HG03060 (cell line): Measurements from ENCODE around the gene TCERG1L.
"Not testable (repeated sequence)": the region's sequence is repeated elsewhere in the genome, so short reads cannot be mapped to it uniquely, and the experiment has no call there.

Experiments used
- ATAC-seq: cut with Tn5 transposase; IDR thresholded peaks from one replicate; pipeline ENCODE4 v1.9.1; 2021; ENCODE audit warnings: low read depth, moderate number of reproducible peaks; ENCODE audit not compliant: unreplicated experiment

The TCERG1L gene

DNA sequence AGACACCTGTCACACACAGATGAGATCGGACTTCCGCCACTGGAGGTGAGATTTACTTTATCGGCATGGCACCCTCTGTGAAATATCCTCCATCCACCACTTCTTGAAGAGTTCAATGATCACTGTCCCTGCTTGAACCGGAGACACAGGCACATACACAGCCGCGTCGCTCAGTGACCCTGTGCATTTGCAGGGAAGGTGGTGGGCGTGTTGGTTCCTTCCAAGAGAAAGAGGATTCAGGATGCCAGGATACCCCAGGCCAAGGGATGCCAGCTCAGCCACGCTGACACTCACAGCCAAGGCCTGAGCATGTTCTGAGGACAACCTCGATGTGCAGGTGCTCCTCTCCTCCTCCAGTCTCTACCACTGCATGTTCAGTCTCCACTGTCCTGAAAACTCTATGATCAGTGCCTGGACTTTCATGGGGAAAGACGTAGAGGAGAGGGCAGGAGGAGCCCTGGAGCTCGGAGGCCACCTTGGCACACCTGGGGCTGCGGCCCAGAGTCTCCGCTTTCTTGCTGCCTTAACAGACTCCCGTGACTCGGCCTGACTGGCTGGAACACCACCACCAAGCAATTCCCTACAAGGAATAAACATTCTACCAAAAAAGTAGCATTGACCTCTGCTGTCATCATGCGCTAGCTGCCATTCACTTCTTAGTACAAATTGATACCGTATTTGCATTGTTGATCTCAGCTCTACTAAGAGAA is 115.2 kb downstream of the TCERG1L start:
- no peak for ATAC-seq

DNA sequence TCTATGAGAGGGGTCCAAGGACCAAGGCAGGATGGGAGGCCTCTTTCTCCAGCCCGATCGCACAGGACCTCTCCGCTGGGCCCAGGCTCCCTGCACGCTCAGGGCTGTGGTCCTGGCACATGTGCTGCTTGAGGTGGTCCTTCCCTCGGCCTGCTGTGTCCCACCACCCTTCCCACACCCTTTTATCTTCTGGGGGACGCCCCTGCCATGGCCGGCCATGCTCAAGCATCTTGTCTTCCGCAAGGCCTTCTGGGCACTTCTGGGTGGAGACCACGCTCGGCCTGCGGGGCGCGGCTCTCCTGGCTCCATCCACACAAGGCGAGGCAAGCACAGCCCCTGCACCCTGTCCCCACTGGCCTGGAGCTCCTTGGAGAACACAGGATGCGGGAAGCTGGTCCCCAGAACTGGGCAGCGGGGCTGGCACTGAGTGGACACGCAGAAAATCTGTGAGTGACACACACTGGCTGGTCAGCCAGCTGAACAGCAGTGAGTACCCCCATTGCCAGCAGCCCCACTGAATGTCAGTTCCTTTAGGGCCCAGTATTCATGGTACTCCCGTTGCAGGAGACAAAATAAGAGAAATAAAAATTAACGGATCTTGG is 115.9 kb downstream of the TCERG1L start:
- no peak for ATAC-seq

DNA sequence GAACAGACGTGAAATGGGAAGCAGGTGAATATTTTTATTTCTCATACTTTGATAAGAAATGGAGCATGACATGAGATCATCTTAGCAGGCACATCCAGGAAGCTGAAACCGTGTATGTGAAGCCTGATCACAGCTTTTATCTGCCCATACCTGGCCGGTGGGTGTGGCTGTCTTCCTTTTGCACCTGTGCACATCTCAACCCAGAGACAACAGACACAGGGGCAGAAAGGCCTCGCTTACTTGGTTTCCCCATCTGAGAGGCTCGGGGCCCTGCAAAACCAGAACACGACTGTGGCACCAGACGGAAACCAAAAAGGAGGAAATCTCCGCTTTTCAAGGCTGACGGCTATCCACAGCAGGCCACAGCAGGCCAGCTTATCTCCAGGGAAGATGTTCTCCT is 116.4 kb downstream of the TCERG1L start:
- ATAC-seq, result no peak

DNA sequence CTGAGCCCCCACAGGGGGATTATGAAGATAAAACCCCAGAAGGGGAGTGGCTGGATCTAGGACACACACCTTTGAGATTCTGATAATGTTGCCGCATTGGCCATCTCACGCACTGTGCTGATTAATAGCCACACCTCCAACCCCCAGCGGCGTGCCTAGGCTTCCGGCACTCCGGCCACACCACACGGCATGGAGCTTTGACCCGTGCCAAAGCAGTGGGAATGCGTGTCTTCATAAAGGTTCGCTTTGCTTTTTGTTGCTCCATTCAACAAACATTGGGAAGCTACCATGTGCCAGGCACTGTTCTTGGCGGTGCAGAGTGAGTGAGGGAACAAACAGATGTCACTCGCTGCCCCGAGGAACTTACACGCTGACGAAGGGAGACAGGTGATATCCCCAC is 117.6 kb downstream of the TCERG1L start:
- no peak for ATAC-seq

DNA sequence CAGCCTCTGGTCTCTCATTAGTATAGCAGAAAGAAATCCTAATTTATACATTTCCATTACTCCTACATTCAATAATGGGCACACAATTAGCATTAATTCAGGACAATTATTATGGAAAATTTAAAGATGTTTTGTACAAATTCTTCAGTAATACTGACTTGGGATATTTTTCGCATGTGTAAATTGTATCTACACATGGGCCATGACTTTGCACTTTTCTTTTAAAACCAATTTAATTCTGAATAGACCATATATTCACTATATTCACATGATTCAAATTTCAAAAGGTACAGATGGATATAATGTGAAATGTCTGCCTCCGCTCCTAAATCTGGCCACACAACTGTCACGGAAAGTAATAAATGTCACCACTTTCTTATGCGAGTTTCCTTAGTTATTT is 123.0 kb downstream of the TCERG1L start:
- no peak for ATAC-seq

DNA sequence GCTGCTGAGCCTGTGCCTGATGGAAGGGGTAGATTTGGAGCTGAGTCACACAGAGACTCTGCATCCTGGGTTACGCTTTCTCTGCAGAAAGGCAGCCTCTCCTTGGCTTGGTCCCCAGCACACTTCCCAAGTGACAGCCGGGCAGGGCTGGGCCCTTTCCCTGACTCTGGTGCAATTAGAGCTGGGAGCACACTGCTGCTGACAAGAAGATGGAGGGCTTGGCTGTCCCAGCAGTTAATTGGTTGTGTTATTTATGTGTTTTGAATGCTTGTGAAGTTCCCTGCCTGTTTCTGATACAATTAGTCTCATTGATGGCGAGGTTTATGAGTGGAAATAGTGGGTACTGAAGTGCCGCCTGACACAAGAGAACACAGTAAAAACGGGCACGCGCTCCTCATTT is 123.6 kb downstream of the TCERG1L start:
- no peak for ATAC-seq

DNA sequence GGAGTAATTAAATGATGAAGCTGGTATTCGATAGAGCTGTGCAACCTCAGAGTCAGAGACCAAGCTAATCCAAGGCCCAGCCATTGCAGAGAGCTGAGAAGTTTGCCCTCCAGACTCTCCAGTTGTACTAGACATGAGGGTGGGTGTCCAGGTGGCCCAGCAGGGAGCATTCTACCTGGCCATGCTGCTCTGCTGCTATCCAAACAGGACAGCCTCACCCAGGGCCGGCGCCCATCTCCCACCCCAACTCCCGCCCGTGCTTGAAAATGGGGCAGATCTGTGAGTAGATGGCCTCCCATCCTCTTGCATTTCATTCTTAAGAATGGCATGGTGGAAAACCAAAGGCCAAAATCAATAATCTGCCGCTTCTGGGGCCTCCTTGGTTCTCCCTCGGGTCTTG is 124.2 kb downstream of the TCERG1L start:
- ATAC-seq, result no peak

DNA sequence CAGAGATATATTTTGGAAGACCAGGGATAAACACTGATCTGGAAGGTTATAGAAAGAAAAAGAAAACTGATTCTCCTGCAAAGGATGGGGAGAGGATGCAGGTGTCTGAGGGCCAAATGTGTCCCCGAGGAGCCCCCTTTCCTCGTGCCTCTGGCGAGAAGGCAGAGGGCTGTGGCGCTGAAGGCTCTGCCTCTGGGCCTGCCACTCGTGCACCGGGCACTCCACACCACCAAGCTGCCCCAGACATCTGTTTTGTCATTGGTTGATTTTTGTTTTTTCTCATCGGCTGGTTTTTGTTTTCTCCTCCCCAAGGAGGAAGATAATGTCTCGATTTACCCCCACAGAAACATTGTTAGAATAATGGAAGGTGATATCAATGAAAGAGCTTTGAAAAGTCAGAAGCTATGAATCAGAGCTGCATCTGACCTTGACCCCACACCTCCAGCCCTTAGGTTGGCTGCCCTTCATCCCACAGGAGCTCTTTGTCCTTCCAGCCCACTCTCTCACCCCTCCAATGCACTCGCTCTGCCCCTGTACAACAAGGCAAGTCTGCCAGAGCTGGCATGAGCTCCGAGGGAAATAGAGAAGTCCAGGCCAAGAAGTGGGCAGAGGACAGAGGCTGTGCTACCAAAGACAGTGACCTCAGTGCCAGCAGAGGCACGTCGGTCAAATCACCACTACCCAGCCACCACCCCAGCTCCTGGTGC is 124.8 kb downstream of the TCERG1L start:
- ATAC-seq, result no peak

DNA sequence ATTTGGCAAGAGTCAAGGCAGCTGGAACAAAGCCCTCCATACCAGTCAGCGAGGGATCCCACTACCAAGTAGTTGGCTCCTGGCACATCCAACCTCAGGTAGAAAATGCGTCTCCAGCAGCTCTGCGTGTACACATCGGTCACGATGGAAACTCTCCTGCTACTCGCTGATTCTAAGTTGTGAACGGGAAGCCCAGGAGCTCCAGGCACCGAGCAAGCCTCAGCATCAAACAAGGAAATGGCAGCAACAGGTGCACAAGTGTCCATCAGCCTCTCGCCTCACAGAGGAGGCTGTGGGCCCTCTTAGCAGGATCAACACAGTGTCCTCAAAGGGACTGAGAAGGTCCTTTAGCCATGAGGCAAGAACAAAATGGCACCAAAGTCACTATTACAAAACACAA is 127.0 kb downstream of the TCERG1L start:
- no peak for ATAC-seq

DNA sequence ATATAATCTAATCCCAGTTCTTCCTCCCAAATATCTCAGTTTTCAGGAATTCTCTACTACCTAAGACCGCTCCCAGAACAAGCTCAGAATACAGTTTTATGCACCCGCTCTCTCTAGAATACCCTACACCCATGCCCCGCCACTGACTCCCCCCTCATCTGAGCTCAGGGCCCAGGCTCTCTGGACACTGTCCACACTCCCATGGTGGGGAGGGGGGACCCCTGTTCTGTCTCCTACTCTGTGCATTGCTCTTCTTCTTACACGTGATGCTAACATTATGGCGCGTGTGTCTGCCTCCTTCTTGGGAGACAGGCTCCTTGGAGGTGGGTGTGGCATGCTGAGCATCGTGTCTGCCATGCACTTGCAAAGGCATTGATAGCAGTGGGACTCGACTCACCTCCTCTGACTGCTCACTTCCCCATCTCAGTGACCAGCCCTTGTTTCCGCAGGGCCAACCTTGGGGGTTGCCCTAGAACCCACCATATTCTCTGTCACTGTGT is 127.9 kb downstream of the TCERG1L start:
- ATAC-seq, result no peak

DNA sequence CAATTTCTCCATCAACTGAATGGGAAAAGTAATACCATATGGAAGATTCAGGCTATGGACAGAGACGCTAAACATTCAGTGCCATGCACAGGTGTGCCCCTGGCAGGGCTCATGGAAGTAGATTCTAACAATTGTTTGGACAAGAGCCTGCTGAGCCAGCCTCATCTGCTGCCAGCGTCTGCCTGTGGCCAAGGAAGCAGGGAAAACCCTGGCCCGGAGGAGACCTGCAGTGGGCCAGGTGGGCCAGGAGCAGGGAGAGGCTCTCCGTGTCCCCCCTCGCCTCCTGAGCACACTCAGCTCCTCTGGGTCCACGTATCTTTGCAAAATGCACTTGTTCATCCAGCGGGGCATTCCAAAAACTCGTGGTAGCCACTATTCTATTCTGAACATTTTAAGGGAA is 130.1 kb downstream of the TCERG1L start:
- no peak for ATAC-seq

DNA sequence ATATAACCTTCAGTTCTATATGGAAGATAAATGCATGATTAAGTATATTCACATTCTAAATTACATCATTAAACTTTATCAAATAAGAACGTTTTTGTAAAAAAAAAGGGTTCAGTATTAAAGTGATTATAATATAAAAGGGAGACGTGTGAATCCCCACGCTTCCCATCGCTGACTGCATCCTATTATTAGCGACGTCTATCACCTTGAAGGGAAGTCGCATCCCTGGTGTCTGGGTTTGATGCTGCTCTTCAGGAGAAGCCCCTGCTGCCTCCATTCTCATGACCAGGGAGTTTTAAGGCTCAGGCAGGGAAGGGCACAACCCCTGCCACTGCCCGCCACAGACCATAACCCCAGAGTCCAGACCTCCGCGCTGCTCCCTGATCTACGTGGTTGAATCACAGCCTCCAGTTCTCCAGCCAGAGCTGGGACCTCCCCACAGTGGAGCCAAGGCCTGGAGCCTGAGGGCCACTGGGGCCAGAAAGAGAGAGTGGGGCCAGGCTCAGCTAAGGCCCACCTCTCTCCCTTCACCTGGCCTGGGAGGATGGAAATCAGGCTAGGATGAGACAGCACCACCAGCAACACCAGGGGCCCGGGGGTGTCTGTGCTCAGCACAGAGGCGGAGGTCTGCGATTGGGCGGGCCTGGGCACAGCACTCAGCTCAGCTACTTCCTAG is 130.6 kb downstream of the TCERG1L start:
- ATAC-seq, result no peak

DNA sequence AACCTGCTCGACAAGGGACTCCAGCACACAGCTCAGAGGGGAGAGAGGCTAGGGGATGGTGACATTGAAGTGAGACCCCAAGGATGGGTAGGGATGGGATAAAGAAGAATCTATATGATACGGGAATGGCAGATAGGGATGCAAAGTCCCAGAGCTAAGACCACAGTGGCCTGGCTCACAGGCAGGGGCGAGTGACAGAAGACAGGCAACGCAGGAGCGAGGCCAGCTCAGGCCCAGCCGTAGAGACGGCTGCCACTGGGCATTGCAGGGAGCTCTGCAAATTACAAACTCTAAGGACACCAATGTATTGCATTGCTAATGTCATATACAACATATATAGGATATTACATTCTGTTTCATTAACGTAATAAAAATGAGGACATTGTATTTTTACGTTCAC is 131.4 kb downstream of the TCERG1L start:
- ATAC-seq, result no peak

DNA sequence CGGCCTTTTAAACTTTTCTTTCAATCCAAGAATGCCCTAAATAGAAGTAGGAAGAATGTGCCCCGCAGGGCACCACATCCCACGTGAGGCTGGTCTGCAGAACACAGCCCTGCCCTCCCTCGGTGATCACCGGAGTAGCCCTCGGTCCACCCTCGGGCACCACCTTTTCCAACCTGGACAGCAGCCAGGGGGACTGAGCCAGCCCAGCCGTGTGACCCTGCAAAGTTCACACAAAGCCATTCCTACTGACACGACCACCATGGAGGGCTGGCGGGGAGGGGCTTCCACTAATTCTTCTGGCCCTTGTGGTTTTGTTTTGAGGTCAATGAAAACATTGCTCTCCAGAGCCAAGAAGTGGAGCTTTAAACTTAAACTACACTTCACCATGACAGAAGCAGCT is 132.2 kb downstream of the TCERG1L start:
- ATAC-seq, result no peak

DNA sequence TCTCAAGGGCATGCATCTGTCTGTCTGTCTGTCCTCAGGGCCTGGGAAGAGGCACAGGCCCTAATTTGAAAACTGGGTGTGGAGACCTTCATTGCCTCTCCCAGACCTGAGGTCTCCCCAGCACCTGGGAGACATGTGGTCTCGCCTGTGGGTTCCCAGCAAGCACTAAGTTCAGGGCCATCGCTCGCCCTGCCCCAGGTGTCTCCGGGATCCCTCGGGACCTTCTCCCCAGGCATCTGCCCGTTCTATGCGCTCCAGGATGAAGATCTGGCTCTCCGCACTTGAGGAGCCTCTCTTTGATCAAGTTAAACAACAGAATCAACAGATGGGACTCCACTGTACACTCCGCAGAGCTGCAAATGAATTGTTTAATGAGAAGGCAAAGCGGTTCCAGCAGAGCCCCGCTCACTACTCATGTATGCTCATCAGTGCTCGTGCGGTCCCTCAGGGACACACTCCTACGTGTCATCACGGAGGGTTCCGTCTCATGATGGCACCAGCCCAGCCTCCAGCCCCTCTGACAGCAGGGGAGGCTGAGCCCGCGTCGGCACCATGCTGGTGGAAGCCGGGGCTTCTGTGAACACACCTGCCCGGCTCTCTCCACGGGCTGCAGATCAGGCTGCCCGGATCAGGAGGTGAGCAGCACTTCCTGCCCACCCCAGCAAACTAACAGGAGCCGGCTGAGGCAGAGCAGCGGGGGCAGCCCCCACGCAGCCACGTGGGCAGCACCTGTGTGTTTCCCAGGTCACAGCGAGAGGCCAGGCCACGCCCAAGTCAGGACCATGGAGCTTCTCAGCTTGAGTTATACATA is 132.8 kb downstream of the TCERG1L start:
- no peak for ATAC-seq

DNA sequence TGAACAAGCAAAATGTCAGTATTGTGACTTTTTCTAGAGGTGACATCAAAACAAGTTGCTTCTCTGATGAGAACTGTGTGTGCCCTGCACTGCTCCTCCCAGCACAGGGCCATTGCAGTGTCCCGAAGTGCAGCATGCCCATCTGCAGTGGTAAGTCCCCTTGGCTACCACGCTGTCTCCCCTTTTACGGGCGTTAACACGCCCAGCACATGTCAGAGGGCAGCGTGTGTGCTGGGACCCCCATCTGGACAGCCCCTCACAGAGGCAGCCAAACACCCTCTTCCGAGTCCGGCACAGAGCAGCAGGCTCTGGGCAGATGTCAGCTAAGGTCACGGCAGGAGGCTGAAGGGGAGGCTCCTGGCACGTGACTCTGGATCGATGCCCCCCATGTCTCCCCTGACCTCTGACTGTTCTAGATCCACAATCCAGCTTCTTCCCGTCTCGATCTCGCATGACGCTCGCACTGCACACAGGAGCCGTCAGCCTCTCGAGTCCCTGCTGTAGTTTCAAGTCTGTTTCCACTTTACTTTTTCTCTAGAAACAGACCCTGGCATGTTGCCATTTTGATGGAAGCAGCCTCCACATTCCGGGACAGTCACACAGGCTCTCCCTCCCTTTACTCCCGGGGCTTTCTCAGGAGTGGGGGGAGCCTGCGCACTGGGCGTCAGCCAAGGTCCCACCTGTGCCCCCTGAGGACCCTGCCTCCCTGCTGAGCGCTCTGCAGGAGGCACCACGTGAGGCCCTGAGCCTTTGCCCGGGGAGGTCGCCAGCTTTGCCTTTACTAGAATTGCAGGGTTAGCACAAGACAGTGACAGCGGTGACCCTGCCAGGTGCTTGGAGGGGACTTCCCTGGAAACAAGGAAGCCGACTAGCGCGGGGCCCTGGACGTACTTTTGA is 133.8 kb downstream of the TCERG1L start:
- no peak for ATAC-seq

DNA sequence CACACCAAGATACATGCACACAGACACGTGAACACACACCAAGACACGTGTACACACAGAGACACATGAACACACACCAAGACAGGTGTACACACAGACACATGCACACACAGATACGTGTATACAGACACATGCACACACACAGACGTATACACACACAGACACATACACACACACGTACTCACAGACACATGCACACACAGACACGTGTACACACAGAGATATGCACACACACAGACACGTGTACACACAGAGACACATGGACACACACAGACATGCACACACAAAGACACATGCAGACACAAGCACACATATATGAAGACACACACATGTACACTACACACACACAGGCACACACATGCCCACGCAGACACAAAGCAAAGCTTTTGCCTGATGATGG is 134.6 kb downstream of the TCERG1L start:
- no peak for ATAC-seq

DNA sequence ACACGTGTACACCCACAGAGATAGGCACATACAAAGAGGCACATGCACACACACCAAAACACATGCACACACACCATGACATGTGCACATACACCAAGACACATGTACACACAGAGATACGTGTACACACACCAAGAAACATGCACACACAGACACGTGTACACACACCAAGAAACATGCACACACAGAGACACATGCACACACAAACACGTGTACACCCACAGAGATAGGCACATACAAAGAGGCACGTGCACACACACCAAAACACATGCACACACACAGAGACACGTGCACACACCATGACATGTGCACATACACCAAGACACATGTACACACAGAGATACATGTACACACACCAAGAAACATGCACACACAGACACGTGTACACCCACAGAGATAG is 135.2 kb downstream of the TCERG1L start:
- not testable (repeated sequence) for ATAC-seq

DNA sequence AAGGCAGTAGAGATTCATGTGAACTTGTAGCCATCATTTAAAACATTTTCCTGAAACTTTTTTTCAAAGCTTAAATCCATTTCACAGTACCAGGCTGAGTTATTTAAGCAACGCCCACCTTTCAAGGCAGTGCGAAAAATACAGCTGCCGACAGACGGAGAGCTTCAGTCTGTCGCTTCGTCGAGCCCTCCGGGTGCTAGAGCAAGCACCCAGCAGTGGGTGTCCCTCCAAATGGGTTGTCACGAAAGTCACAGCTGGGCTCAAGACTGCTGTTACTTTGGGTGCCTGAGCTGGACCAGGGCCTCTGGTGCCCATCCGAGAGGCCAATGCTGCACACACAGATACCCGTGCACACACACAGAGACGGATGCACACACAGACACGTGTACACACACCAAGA is 135.6 kb downstream of the TCERG1L start:
- ATAC-seq, result no peak
